KMS-11 (cell line): Measurements from ENCODE around the gene KLHDC3.
A peak's percentile ranks its signal among the peaks of the same experiment; 100 is the strongest.

Experiments used
- H2AFZ ChIP-seq: fragments of 200-600 bp; sonication (generic); 2 replicates; pipeline ENCODE4 v1.6.1; 2016; ENCODE audit warnings: antibody characterized with exemption, mixed run types, low read depth
- H3K27ac ChIP-seq: fragments of 200-600 bp; sonication (generic); 2 replicates; pipeline ENCODE4 v1.6.1; 2016; ENCODE audit warnings: mild to moderate bottlenecking, mixed run types
- H3K27me3 ChIP-seq: fragments of 200-600 bp; sonication (generic); 2 replicates; pipeline ENCODE4 v1.6.1; 2017; ENCODE audit warnings: mild to moderate bottlenecking, low read depth, mixed run types, moderate library complexity; ENCODE audit not compliant: insufficient read depth
- H3K36me3 ChIP-seq: fragments of 200-600 bp; sonication (generic); 2 replicates; pipeline ENCODE4 v1.6.1; 2017; ENCODE audit warnings: mild to moderate bottlenecking, mixed run types; ENCODE audit not compliant: insufficient read depth
- H3K4me1 ChIP-seq: fragments of 200-600 bp; sonication (generic); 2 replicates; pipeline ENCODE4 v1.6.1; 2016; ENCODE audit warnings: mild to moderate bottlenecking, low read depth, mixed run types; ENCODE audit not compliant: poor library complexity, severe bottlenecking
- H3K4me2 ChIP-seq: fragments of 200-600 bp; sonication (generic); 2 replicates; pipeline ENCODE4 v1.7.0; 2016; ENCODE audit warnings: mild to moderate bottlenecking, mixed run types
- H3K4me3 ChIP-seq: fragments of 200-600 bp; sonication (generic); IDR thresholded peaks from 2 replicates; pipeline ENCODE4 v1.6.1; 2017; ENCODE audit warnings: low read depth, low read length, mixed read lengths; ENCODE audit not compliant: insufficient read depth
- H3K79me2 ChIP-seq: fragments of 200-600 bp; sonication (generic); 2 replicates; pipeline ENCODE4 v1.6.1; 2016; ENCODE audit warnings: low read depth, mixed run types; ENCODE audit not compliant: insufficient read depth
- H3K9ac ChIP-seq: fragments of 200-600 bp; sonication (generic); 2 replicates; pipeline ENCODE4 v1.6.1; 2016; ENCODE audit warnings: mild to moderate bottlenecking, mixed run types
- H4K20me1 ChIP-seq: fragments of 200-600 bp; sonication (generic); 2 replicates; pipeline ENCODE4 v1.6.1; 2016; ENCODE audit warnings: mild to moderate bottlenecking, mixed run types; ENCODE audit not compliant: insufficient read depth
- CTCF ChIP-seq: fragments of 200-600 bp; sonication (generic); conservative IDR thresholded peaks from 2 replicates; pipeline ENCODE4 v1.6.1; 2017; ENCODE audit warnings: low read depth, mild to moderate bottlenecking, antibody characterized with exemption, low read length, moderate library complexity, mixed read lengths

The KLHDC3 gene

GRCh38 chr6:43013097-43013842 is 779 bp upstream of the KLHDC3 start:
- Histone ChIP-seq H3K36me3 (no peaks in the 10 kb centered on the region), H4K20me1 (no peaks in the 10 kb centered on the region), H3K27me3 (no peaks in the 10 kb centered on the region), H2AFZ (peak overlapping the region; percentile 76), H3K79me2 (peaks cover 25% of the 10 kb centered on the region; the same call in 1 of the 2 replicates), H3K9ac (peak overlapping the region; percentile 34; the same call in 1 of the 2 replicates), H3K4me1 (peaks cover 21% of the 10 kb centered on the region), H3K27ac (no peak overlapping the region), H3K4me3 (no peak overlapping the region), H3K4me2 (peak overlapping the region; percentile 90)
- TF ChIP-seq CTCF: no peak

DNA sequence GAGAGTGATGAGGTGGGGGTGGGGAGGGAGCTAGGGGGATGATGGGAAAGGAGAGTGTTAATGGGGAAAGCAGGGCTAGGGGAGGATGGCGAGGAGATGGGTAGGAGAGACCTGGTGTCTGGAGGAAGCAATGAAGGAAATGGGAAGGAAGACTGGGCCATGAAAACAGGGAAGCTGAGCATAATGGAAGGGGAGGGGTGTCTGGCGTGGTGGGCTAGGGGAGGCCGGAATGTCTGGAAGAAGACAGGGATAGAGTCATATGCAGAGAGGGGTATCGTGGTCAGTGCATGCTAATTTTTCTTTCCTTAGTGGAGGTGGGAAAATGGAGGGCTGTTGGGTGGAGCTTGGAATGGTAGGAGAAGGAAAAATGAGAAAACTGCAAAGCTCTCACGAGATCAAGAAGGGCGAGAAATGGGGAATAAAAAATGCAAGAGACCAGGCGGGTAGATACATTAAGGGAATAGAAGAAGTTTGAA is 423 bp downstream of the KLHDC3 start:
- Histone ChIP-seq H3K79me2 (peaks cover 25% of the 10 kb centered on the region; the same call in 1 of the 2 replicates), H3K27ac (no peak overlapping the region; the same call in 1 of the 2 replicates), H3K36me3 (no peaks in the 10 kb centered on the region), H3K27me3 (no peaks in the 10 kb centered on the region), H3K4me2 (peak overlapping the region; percentile 68), H3K4me3 (no peak overlapping the region), H3K9ac (peak overlapping the region; percentile 36; the same call in 1 of the 2 replicates), H2AFZ (no peak overlapping the region), H4K20me1 (no peaks in the 10 kb centered on the region), H3K4me1 (peaks cover 29% of the 10 kb centered on the region)
- no peak for TF ChIP-seq CTCF

DNA sequence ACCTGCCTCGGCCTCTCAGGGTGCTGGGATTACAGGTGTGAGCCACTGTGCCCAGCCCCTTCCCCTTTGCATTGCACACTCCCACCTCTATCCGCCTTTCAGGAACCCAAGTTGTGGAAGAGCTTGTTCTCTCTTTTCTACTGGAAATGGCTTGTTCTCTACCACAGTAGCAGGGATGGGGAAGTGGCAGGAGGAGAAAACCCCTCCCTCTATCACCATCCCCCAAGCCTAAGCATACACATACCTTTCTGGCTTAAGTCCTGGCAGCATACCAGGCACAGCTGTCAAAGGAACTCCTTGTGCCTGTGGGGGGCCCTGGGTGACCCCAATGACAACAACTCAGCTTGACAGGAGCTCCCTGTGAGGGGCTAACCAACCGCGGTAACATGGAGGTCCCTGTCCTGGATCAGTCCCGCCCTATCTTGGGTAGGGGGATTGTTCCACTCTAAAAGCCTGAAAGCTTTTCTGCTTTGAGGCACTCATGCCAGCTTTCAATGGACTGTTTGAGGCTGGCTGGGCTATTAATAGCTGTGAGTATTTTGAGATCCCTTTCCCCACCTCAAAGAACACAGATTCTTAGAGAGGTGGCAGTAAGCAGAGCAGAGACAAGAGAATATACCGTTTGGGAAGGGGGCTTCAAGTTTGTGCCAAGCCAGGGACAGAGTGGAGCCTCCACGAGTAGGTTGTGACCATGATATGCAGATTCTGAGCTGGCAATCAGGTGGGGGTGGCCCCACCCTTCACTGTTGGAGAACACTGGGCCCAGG is 2.3 kb downstream of the KLHDC3 start:
- Histone ChIP-seq H3K4me3 (no peak overlapping the region), H2AFZ (no peak overlapping the region), H3K9ac (no peak overlapping the region), H3K36me3 (no peaks in the 10 kb centered on the region), H3K4me1 (peaks cover 45% of the 10 kb centered on the region), H3K27me3 (no peaks in the 10 kb centered on the region), H4K20me1 (no peaks in the 10 kb centered on the region), H3K27ac (no peak overlapping the region), H3K79me2 (peaks cover 25% of the 10 kb centered on the region; the same call in 1 of the 2 replicates), H3K4me2 (peak overlapping the region; percentile 6; the same call in 1 of the 2 replicates)
- TF ChIP-seq CTCF: no peak

- no peaks in the 10 kb centered on the region for H4K20me1 ChIP-seq
- H3K9ac ChIP-seq: no peak overlapping the region
- H3K4me1 ChIP-seq: peaks cover 45% of the 10 kb centered on the region
- TF ChIP-seq CTCF: no peak
- H2AFZ ChIP-seq: no peak overlapping the region
- peaks cover 27% of the 10 kb centered on the region; the same call in 1 of the 2 replicates for H3K79me2 ChIP-seq
- no peak overlapping the region for H3K27ac ChIP-seq
- no peak overlapping the region for H3K4me3 ChIP-seq
- H3K4me2 ChIP-seq: 0 out of 2 replicates have a peak overlapping the region, but pooled peaks have one; percentile 6
- H3K27me3 ChIP-seq: no peaks in the 10 kb centered on the region
- H3K36me3 ChIP-seq: no peaks in the 10 kb centered on the region
Observed at GRCh38 chr6:43016943-43017334, 2.9 kb downstream of the KLHDC3 start.
